ENCODE data around the gene RBFOX1.

RBFOX1 gene

GRCh38 chr16:7394720-7395336 lies 62.2 kb downstream of the RBFOX1 start:
- in situ Hi-C loops (cut with MboI; ENCODE audit: low sequenced_read_pairs, unreplicated experiment), result no loop called here
- no peak for TF ChIP-seq CTCF (IDR thresholded peaks at IDR 0.05; ENCODE audit: borderline replicate concordance, control extremely low read depth, extremely low read depth, insufficient read depth, missing control alignments)
- no peak for DNase-seq (ENCODE audit: low spot score)

GRCh38 chr16:7397901-7398300 lies 65.3 kb downstream of the RBFOX1 start:
- in situ Hi-C loops (cut with MboI; ENCODE audit: low sequenced_read_pairs, unreplicated experiment), result no loop called here
- TF ChIP-seq CTCF (IDR thresholded peaks at IDR 0.05; ENCODE audit: borderline replicate concordance, control extremely low read depth, extremely low read depth, insufficient read depth, missing control alignments), result no peak
- no peak for DNase-seq (ENCODE audit: low spot score)

GRCh38 chr16:7398536-7398935 lies 65.9 kb downstream of the RBFOX1 start:
- no peak for TF ChIP-seq CTCF (IDR thresholded peaks at IDR 0.05; ENCODE audit: borderline replicate concordance, control extremely low read depth, extremely low read depth, insufficient read depth, missing control alignments)
- in situ Hi-C loops (cut with MboI; ENCODE audit: low sequenced_read_pairs, unreplicated experiment), result no loop called here
- no peak for DNase-seq (ENCODE audit: low spot score)

GRCh38 chr16:7399296-7399695 lies 66.7 kb downstream of the RBFOX1 start:
- DNase-seq (ENCODE audit: low spot score), result no peak
- TF ChIP-seq CTCF (IDR thresholded peaks at IDR 0.05; ENCODE audit: borderline replicate concordance, control extremely low read depth, extremely low read depth, insufficient read depth, missing control alignments), result no peak
- in situ Hi-C loops (cut with MboI; ENCODE audit: low sequenced_read_pairs, unreplicated experiment), result no loop called here

GRCh38 chr16:7400117-7400890 lies 67.7 kb downstream of the RBFOX1 start:
- DNase-seq (ENCODE audit: low spot score), result no peak
- TF ChIP-seq CTCF (IDR thresholded peaks at IDR 0.05; ENCODE audit: borderline replicate concordance, control extremely low read depth, extremely low read depth, insufficient read depth, missing control alignments), result no peak
- in situ Hi-C loops (cut with MboI; ENCODE audit: low sequenced_read_pairs, unreplicated experiment), result no loop called here

GRCh38 chr16:7404217-7404616 lies 71.6 kb downstream of the RBFOX1 start:
- DNase-seq (ENCODE audit: low spot score), result no peak
- in situ Hi-C loops (cut with MboI; ENCODE audit: low sequenced_read_pairs, unreplicated experiment), result no loop called here

More at GRCh38 chr16:7404217-7404616, 71.6 kb downstream of the RBFOX1 start:
- TF ChIP-seq CTCF (IDR thresholded peaks at IDR 0.05; ENCODE audit: borderline replicate concordance, control extremely low read depth, extremely low read depth, insufficient read depth, missing control alignments), result no peak
